Hematopoietic multipotent progenitor cell treated with erythropoietin and hydrocortisone succinate and interleukin-3 and kit ligand, for 17 days (in vitro differentiated cells): Measurements from ENCODE around the gene CARS2.
"Not testable (repeated sequence)": the region's sequence is repeated elsewhere in the genome, so short reads cannot be mapped to it uniquely, and the experiment has no call there.

Experiments used
- DNase-seq: peaks from one replicate; pipeline ENCODE4 v3.0.0-alpha.2; 2015; ENCODE audit warnings: low spot score

CARS2 gene

DNA sequence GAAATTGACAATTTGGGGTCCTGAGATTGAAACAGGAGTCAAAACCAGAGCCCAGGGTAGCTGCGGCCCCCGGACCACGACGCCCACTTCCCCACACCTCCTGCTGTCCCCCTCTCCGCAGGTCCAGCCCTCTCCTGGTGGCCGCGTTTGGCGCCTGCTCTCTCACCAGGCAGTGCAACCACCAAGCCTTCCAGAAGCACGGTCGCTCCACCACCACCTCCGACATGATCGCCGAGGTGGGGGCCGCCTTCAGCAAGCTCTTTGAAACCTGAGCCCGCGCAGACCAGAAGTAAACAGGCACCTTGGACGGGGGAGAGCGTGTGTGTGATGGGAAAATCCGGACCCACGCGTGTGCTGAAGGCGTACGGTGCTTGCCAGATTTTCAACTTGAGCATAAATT, 67.7 kb downstream of the CARS2 start:
- no peak for DNase-seq

DNA sequence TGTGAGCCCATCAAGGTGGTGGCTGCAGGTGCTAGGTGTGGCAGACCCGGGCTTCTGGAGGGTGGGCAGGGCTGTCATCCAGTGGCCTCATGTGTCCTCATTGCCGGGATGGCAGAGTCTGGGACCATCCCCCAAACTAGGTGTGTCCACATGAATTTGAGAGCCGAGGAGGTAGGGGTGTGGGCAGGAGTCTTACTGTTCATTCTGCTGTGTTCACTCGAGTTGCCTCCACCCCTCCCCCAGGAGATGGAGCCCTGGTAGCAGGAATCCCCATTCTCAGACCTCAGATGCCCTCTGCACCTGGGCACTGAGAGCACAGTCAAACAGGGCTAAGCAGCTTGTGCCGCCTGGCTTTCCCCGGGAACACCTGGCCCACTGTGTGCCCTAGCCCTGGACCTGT, 68.2 kb downstream of the CARS2 start:
- DNase-seq, result no peak

DNA sequence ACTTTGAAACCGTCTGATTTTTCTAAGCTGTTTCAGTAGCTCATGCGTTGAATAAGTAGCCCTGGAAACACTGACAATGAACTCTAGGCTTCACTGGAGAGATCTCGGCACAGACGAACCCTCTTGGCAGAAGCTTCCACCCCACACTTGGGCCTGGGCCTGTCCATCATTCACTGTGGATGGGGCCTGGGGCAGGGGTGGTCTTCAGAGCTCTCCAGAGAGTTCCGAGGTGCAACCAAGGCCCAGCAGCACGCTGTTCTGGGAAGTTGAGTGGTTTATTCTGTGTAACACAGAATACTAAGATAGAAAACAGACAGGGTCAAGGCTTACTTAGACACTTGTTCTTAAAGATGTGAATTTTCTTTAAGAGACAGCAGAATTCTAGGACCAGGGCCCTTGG, 68.6 kb downstream of the CARS2 start:
- DNase-seq, result no peak

DNA sequence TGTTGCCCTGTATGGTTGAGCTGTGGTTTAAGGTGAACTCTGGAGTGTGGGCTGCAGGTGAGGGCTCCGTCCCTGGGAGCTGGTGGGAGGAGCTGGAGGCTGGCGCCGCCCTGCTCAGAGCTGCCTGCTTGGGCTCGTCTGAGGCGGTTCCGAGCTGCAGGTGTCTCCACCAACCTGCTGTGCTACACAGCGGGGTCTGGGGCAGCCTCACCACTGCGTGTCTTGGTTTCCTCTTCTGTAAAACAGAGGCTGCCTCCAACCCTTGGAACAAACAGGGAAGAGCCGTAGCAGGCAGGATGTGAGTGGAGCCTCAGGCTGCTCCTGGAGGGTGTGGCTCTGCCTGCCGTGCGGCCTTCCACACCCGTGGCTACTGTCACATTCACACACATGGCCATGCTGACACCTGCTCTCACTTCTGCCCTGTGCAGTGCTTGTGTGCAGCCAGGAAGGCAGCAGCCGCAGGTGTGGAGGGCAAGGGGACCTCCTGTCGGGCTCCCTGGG, 69.2 kb downstream of the CARS2 start:
- no peak for DNase-seq

DNA sequence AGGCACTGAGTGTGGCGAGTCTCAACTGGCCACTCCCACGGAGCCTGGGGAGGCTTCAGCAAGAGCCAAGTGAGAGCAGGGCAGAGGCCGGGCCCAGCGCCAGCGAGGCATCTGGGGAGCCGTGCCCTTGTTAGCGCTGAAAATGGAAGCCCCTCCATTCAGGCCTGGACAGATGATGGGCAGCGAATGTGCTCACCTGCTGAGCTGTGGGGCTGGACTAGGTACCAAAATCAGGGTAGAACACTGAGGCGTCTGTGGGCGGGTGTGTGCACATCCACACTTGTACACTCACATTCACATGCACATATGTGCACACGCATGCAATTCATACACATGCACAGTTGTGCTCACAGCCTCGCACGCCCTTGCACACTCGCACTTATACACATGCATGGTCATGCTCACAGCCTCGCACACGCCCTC, 69.9 kb downstream of the CARS2 start:
- DNase-seq, result no peak

DNA sequence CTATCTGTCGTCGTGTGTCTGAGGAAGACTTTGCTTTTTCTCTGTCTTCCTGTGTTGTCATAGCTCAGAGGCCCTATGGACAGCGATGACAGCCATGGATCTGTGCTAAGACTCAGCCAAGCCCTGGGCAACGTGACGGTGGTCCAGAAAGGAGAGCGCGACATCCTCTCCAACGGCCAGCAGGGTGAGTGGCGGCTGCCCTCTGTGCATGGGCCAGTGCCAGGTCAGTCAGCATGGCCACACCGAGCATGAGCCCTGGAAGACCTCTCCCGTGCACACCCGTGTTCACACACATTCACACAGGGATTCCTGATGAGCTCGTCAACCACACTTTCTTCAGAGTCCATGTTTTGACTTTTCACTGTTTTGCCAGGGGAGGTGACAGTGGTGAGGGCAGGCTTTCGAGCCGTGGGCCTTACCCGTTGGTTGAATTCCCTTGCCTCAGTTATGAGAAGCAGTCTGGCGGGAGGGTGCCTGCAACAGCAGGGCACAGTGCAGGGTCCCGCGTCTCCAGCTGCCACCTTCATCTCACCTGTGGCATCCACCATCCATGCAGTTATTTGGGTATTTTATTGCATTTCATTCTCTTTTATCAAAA, 70.4 kb downstream of the CARS2 start:
- DNase-seq, result no peak

DNA sequence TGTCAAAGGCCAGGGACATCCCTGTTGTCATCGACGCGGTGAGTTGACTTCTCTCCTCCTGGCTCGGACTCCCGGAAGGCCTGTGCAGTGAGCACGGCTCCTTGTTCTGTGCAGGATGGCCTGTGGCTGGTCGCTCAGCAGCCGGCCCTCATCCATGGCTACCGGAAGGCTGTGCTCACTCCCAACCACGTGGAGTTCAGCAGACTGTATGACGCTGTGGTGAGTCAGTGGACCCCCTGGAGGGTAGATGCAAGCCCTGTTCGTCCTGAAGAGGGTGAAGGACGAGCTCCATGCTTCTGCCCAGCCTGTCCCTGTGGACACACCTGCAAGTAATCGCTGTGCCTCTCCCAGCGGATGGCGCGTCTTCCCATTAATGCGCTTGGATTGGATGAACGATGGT, 71.4 kb downstream of the CARS2 start:
- no peak for DNase-seq

DNA sequence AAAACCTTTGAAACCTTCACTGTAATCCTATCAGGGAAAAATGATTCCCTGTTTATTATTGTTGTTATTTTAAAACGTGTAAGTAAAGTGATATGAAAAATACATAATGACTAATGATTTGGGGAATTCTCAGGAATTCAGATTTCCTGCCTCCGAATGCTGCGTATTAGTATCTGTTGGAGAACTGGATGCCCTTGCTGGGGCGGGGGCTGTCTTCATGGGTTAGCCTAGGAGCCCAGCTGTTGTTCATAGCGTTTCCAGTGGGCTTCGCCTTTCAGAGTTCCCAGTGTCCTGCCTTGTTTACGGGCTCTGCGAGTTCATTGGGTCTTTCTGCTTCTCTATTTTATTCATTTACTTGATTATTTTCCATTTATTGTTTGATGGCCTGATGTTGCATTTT, 72.1 kb downstream of the CARS2 start:
- DNase-seq, result no peak

DNA sequence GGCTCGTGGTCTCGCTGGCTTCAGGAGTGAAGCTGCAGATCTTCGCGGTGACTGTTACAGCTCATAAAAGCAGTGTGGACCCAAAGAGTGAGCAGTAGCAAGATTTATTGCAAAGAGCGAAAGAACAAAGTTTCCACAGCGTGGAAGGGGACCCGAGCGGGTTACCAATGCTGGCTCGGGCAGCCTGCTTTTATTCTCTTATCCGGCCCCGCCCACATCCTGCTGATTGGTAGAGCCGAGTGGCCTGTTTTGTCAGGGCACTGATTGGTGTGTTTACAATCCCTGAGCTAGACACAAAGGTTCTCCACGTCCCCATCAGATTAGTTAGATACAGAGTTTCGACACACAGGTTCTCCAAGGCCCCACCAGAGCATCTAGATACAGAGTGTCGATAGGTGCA, 73.7 kb downstream of the CARS2 start:
- not testable (repeated sequence) for DNase-seq

DNA sequence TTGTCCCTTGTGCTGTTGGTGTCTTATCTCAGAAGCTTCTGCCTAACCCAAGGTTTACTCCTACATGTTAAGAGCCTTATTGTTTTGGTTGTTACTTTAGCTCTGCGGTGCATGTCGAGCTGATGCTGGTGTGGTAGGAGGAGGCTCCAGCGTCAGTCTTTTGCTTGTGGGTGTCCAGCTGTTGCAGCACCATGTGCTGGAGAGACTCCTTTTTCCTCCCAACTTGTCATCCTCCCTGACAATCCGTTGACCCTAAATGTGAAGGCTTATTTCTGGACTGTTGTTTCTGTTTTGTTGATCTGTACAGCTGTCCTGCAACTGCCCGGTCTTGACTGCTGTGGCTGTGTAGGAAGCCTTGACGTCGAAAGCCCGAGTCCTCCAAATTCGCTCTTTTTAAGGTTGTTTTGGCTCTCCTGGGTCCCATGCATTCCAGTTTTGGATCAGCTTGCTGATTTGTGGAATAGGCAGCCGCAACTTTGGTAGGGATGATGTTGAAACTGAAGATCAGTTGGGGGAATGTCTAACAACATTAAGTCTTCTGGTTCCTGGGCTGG, 75.3 kb downstream of the CARS2 start:
- no peak for DNase-seq

DNA sequence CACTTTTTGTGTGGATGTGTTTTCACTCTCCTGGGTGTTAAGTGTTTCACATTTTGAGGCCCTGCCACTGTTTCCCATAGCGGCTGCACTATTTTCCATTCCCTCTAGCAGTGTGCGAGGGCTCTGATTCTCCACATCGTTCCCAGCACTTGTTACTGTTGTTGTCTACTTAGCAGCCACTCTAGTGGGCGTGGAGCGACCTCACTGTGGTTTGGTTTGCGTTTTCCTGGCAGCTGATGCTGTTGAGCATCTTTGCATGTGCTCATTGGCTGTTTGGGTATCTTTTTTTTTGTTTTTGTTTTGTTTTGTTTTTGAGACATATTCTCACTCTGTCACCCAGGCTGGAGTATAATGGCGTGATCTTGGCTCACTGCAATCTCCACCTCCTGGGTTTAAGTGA, 76.2 kb downstream of the CARS2 start:
- no peak for DNase-seq

DNA sequence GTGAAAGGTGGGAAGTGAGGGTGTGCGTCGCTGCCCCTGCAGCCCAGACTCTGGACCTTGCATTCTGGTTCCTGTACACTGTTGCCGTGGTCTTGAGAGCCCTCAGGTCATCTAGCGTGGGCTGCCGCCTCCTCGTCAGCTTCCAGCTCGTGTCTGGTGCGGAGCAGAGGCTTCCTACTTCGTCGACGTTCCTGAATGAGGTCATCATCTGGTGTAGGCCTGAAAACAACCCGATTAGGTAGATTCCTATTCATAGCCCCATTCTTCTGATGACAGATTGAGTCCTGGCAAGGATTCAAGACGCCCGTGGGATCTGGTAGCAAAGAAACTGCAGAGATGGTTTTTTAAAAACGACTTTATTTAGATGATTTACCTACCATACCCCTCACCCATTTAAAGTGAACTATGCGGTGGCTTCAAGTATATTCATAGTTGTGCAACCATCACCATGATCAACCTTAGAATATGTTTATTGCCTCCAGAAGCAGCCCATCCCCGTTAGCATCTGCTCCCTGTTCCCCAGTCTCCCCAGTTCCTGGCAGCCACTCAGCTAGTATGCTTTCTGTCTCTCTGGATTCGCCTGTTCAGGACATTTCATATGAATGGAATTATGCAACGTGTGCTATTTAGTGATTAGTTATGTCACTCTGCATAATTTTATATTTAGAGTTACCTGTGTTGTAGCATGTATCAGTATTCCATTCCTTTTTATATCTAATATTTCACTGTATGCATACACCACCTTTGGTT, 76.8 kb downstream of the CARS2 start:
- no peak for DNase-seq

DNA sequence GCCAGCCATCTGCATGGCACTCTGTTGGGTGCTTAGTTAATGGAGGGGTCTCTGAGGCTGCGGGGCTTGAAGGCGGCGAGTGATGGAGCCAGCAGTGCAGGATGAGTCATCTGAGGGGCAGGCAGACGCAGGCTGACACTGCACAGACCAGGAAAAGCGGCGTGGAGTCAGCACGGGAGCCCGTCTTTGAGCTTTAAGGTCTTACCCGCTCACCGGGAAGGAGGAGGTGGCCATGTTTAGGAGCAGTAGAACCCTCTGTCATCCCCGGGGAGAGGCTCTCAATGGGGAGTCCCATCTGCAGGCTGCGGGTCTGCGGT, 77.5 kb downstream of the CARS2 start:
- DNase-seq, result no peak

DNA sequence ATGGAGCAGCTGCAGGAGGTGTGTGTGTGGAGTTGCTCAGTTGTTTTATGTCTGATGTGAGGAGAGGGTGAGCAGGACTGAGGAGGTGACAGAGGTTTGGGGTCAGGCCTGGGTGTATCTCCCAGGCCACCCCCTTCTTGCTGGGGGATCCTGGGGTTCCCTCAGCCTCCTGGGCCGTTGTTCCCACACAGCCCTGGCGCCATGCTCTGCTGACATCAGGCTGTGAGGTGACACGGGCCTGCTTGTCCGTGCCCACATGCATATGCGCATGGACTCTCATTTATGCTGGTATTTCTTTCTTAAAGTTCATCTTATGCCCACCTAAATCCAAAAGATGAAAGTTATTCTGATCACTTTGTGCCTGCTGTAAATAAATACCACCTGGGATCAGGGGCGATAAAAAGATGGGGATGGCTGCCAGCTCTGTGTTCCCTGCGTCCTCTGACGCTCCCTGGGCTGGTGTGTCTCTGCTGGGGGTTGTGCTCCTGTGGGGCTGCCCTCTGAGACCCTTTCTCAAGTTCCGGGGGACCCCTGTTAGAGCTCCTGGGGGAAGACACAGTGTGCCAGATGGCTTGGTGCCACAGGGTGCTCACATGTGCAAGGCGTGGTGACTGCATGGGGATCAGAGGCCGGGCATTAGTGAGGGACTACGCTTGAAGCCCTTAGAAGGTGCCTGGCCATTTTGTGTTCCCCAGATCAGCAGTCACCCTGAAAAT, 78.0 kb downstream of the CARS2 start:
- no peak for DNase-seq

DNA sequence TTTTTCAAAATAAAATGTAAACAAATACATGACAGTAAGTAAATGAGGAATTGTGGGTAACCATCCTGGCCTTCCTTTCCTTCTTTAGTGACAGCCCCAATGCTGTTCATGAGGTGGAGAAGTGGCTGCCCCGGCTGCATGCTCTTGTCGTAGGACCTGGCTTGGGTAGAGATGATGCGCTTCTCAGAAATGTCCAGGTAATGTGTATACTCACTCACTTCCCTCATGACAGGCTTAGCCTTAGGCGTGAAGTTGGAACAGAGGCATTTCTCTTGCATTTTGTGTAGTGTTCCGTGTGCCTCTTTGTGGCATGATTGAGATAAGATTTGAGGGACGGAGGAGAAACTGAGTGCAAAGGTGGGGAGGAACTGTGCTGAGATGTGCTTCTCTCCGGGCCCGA, 78.6 kb downstream of the CARS2 start:
- DNase-seq, result no peak

DNA sequence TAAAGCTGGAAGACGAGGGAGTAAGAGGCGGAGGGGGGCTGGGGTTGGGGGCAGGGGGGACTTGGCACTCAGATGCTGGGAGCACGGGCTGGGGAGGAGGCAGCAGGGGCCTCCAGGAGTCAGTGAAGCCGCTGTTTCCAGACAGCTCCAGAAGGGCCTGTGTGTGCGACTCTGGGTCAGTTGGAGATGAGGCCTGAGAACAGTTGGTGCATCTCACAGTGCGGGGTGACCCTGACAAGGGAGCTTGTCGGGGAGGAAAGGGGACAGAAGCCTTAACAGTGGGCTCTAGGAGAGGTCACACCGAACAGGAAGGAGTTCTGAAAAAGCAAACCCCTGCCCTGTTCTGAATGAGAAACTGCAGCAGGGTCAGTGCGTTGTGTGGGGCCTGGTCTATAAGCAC, 79.4 kb downstream of the CARS2 start:
- no peak for DNase-seq

DNA sequence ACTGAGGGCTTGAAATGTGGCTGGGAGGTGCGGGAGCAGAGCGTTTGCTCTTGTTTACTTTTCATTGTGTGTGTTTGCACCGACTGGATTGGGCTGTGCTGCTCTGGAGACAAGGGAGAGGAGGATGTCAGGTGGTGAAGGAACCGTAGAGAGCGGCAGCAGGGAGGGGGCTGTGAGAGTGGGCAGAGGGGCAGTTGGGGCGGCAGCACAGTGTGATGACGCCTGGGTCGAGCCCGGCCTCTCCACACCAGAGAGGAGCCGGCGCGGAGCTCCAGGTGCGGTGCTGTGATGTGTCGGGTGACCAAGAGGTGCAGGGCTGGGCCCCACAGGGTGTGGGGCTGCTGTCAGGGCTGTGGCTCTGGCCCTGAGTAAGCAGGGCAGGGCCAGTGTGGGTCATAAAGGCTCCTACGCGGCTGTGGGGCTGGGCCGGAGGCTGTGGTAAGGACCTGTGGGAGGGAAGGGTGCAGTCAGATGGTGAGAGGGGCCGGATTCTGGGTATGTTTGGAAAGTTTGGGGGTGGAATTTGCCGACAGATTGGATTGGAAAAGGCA, 80.1 kb downstream of the CARS2 start:
- no peak for DNase-seq

DNA sequence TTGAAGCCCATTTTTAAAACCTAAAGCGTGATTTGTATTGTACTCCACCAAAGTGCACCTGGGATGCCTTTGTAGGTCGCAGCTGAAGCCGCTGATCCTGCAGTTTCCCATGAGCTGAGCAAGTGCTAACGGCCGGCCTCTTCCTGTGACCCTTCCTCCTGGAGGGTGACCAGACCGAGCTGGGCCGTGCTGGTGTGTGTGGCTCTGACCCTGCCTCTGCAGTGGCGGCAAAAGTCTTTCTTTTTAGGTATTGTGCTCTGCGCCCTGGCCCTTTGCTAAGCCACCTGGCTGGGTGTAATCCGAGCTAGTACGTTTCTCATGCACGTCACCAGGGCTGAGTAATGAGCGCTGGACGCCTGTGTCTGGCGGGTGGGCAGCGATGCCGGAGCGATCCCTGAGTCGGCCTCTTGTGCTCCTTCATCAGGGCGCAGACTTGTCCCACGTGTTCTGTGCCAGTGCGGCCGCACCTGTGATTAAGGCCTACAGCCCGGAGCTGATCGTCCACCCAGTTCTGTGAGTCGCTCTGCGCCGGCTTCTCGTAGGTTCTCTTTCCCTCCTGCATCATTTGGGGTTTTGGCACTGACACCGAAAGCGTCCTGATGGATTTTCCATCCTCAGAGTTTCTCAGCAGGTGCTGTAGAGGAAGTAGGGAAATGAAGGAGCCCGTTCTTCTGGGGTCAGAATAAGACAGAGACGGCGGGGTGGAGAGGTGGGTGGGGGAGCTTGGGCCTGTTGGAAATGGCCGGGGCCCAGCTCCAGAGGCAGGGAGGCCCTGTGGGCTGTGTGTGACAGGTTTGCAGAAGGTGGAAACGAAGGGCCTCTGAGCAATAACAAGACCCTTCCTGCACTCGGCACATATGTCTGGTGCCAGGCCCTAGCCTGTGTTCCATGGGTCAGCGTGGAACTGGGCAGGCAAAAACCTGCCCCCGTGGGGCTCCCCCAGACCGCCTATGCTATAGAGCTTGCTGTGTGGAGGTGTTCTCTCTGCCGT, 80.9 kb downstream of the CARS2 start:
- no peak for DNase-seq

DNA sequence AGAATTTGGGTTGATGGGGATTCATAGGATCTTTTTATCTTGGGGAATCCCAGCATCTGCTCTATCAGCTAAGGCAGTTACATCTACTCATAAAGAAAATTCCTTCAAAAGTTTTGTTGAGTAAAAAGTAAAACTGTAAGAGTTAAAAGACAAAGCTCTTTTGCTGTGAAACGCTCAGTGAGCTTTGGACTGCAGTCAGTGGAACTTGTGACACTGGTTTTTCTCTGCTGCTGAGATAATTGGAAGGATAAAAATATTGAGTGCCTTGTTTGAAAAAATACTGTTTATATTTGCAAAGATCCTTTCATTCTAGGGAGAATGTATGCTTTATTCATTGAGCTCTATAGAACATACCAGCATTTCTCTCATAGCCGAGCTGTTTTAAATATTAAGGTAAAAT, 85.3 kb downstream of the CARS2 start:
- DNase-seq, result no peak

DNA sequence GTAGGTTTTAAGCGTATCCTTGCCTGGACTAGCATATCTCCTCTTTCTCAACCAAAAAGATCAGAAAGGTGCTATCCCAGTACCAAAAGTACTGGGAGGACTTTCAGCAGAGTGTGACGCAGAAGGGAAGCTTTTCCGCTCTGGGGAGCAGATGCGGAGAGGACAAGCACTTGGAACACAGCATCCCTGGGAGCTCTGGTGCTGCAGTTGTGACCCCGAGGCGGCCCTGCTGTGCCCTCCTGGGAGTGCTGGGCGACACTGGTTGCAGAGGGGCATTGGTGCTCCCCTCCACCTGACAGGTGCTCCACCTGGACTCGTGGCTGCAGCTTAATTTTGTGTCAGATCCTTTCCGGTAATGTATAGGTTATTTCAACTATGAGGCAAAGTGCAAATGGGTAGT, 87.1 kb downstream of the CARS2 start:
- no peak for DNase-seq

DNA sequence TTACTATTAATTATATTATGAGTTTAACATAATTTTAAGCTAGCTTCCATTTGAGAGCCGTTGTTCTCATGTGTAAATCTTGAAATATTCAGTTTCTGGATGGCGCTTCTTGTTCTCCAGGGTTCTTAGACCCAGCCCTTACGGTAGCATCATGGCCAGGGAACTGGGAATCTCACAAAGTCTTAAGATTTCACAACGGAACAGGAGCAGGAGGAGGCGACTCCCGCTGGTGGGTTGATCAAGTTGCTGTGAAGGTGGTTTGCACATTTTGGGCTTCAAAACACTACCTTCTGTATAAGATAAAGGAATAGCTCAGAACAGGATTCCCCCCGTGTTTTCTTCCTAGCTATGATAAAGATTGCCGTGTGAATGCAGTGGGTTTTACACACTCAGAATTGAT, 87.7 kb downstream of the CARS2 start:
- no peak for DNase-seq
